ENCODE results near the gene TFPT.

The TFPT gene

GRCh38 chr19:54069470-54069869 lies 46.0 kb downstream of the TFPT start:
- no peak for DNase-seq

- DNase-seq = no peak
Observed at GRCh38 chr19:54063350-54064116, 51.9 kb downstream of the TFPT start, which contains the start of gene VSTM1. VSTM1 (minus strand) TSS chr19:54063897; CDS start chr19:54063777, 120 bp downstream.

DNA sequence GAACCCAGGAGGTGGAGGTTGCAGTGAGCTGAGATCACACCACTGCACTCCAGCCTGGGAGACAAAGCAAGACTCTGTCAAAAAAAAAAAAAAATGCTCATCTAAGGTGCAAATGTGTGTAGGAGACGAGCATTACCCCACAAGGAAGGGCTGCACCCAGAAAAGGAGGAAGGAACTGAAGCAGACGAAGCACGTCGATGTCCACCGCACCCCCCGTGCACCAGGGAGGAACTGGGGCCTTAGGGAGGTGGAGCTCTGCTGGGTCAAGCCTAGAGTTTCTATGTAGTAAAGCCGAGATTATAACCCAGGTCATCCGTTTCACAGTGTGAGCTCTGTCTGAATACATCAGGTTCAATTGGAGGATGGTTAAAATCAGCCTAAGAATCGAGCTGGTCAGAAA lies 52.8 kb downstream of the TFPT start:
- DNase-seq = no peak
